Stimulated activated CD4-positive, alpha-beta T cell treated with anti-CD3 and anti-CD28 coated beads, Interleukin-15, amount 100 ng/mL, for 24 hours (primary cell): ENCODE results near the gene TSPEAR.
A peak's percentile ranks its signal among the peaks of the same experiment; 100 is the strongest.
"Not testable (repeated sequence)": the region's sequence is repeated elsewhere in the genome, so short reads cannot be mapped to it uniquely, and the experiment has no call there.

ENCODE experiments used
- DNase-seq: peaks from one replicate; pipeline ENCODE4 v3.0.0-alpha.2; 2020

Gene TSPEAR

GRCh38 chr21:44511938-44512275, 199.5 kb downstream of the TSPEAR start:
- DNase-seq = no peak

- no peak for DNase-seq
Observed at GRCh38 chr21:44511219-44511937, 200.0 kb downstream of the TSPEAR start.

- DNase-seq = peak; percentile 83
Observed at GRCh38 chr21:44510508-44511218, 200.7 kb downstream of the TSPEAR start.

GRCh38 chr21:44510109-44510507, 201.3 kb downstream of the TSPEAR start:
- DNase-seq = no peak

- no peak for DNase-seq
Observed at GRCh38 chr21:44509539-44509938, 201.8 kb downstream of the TSPEAR start.

- DNase-seq = no peak
Observed at GRCh38 chr21:44508711-44509445, 202.5 kb downstream of the TSPEAR start.

- DNase-seq = no peak
Observed at GRCh38 chr21:44508426-44508710, 203.0 kb downstream of the TSPEAR start.

GRCh38 chr21:44507673-44508425, 203.5 kb downstream of the TSPEAR start:
- DNase-seq = no peak

GRCh38 chr21:44506279-44507255, 204.8 kb downstream of the TSPEAR start:
- no peak for DNase-seq

GRCh38 chr21:44505673-44506278, 205.6 kb downstream of the TSPEAR start:
- no peak for DNase-seq

GRCh38 chr21:44503901-44504399, 207.4 kb downstream of the TSPEAR start:
- DNase-seq = no peak

GRCh38 chr21:44503006-44503889, 208.1 kb downstream of the TSPEAR start:
- not testable (repeated sequence) for DNase-seq

- DNase-seq = no peak
Observed at GRCh38 chr21:44502171-44502958, 209.0 kb downstream of the TSPEAR start.

- DNase-seq = no peak
Observed at GRCh38 chr21:44500111-44500510, 211.3 kb downstream of the TSPEAR start.

- no peak for DNase-seq
Observed at GRCh38 chr21:44499631-44500030, 211.7 kb downstream of the TSPEAR start.

GRCh38 chr21:44499211-44499560, 212.2 kb downstream of the TSPEAR start:
- DNase-seq = no peak

- no peak for DNase-seq
Observed at GRCh38 chr21:44498280-44499210, 212.8 kb downstream of the TSPEAR start.

GRCh38 chr21:44497703-44498126, 213.7 kb downstream of the TSPEAR start:
- no peak for DNase-seq
